Activated CD4-positive, CD25-positive, alpha-beta regulatory T cell treated with anti-CD3 and anti-CD28 coated beads, Interleukin-2, amount 50 U/mL, for 16 hours (primary cell): ENCODE measurements around the gene ERCC6L2.

Source experiments
- DNase-seq: peaks from one replicate; pipeline ENCODE4 v3.0.0-alpha.2; 2020; ENCODE audit warnings: low read depth, low spot score

Gene ERCC6L2

GRCh38 chr9:95912773-95913172, 37.3 kb downstream of the ERCC6L2 start:
- DNase-seq, result no peak

DNA sequence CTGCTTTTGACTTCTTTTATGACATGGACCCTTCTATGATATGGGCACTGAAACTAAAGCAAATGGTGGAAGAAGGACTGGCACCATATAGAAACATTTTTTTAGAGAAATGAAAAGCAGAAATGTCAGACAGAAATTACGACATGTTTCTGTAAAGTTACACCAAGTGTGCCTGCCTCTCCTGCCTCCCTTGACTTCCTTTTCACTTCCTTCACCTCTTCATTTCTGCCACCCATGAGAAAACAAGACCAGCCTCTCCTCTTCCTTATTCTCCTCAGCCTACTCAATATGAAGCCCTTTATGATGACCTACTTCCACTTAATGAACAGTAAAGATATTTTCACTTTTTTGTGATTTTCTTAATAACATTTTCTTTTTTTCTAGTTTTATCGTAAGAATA, 44.5 kb downstream of the ERCC6L2 start:
- no peak for DNase-seq

DNA sequence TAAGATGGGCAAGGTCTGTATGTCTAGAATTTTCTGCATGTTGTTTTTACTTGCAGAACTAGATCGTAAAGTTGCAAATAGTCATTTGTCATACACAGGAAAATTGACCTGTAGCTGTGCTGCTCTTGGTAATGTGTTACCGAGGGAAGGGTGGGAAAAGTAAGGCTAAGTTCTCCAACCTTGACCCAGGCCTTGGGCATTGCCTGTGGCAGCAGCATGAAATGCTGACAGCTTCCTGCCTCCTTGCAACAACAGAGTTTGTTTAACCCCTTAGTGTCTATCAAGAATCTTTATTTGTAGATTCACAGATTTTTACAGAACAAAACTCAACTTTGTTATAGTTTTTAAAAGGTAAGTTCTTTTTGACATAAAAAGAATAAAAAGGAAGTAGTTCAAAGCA, 48.3 kb downstream of the ERCC6L2 start:
- DNase-seq, result no peak

GRCh38 chr9:95924987-95925386, 49.5 kb downstream of the ERCC6L2 start:
- no peak for DNase-seq

GRCh38 chr9:95927271-95928004, 51.9 kb downstream of the ERCC6L2 start:
- no peak for DNase-seq

DNA sequence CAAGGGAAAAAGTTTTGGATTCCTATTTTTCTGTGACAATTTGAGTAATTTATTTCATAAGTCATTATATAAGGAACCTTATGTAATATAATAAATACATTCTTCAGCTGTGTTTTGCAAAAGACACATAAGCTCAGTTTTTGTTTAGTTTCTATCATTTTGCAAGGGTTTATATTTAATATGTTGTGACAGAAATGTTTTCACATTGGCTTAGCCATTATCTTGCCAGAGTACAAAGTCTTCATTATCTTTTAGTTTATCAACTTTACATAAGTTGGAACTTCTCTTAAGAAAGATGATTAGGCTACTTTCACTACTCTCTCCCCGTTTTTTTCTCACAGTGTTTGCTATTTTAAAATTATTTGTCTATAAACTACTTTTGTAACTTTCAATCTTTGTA, 54.8 kb downstream of the ERCC6L2 start:
- no peak for DNase-seq

GRCh38 chr9:95935861-95936578, 60.5 kb downstream of the ERCC6L2 start:
- DNase-seq, result no peak

DNA sequence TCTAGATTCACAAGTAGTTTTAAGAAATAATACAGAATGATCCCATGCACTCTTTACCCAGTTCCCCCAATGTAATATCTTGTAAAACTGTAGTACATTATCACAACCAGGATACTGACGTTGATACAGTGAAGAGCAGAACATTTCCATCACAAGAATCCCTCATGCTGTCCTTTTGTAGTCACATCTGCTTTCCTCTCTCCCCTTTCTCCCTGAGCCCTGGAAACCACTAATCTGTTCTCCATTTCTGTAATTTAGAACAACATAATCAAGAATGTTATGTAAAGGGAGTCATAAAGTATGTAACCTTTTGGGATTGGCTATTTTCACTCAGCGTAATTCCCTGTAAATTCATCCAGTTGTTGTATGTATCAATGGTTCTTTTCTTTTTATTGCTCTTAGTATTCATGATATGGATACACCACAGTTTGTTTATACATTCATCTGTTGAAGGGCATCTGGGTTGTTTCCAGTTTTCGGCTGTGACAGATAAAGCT, 61.1 kb downstream of the ERCC6L2 start:
- DNase-seq, result no peak

DNA sequence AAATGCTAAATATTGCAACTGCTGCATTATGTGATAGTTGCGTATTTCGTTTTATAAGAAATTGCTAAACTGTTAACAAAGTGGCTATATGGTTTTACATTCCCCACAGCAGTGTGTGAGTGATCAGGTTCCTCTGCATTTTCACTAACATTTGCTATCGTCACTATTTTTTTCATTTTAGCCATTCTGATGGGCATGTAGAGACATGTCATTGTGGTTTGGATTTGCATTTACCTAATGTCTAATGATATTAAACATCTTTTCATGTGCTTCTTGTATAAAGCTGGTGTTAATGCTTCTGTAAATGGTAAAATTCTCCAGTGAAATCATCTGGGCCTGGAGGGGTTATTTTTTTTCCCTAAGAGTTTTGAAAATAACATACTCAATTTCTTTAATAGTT, 61.6 kb downstream of the ERCC6L2 start:
- DNase-seq, result no peak

DNA sequence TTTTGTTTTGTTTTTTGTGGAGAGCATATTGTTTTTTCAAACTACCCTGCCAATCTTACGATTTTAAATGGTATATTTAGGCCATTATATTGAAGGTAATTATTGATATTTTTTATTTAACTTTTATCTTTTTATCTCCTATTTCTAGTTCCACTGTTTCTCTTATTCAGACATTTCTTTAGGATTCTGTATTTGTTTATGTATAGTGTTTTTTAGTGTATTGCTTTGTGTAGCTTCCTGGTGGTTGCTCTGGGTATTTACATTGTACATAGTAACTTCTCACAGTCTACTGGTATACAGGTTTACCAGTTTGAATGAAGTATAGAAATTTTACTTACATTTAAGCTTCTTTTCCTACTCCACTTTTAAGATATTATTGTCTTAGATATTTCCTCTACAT, 63.2 kb downstream of the ERCC6L2 start:
- DNase-seq, result no peak

DNA sequence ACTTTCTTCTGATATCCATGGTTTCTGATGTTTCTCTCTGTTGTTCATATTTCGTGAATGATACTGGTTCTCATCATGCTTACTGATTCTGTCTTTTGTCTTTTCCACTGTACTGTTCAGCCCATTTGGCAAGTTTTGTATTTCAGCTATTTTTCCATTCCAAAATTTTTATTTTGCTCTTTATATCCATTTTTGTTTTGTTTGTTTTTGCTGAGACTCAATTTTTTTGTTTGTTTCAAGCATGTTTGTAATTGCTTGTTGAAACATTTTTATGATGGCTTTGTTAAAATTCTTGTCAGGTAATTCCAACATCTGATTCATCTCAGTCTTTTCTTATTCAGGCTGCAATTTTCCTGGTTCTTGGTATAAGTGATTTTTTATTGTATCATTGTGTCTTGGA, 64.0 kb downstream of the ERCC6L2 start:
- no peak for DNase-seq

DNA sequence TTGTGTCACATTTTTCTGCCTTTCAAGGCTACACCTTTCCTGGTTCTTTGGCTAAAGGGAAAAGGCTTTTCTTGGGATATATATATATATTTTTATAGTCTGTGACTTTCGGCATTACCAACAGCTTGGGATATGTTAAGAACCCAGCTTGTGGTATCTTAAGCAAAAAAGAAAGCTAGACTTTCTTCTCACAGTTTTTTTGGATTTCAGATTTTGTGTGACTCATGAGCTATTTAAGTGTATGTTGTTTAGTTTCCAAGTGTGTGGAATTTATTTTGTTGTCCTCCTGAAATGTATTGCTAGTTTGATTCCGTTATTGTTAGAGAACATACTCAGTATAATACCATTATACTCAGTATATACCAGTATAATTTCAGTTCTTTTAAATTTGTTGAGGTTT, 64.8 kb downstream of the ERCC6L2 start:
- no peak for DNase-seq

- no peak for DNase-seq
These were observed 66.5 kb downstream of the ERCC6L2 start for GRCh38 chr9:95942016-95942415.

- DNase-seq, result no peak
These were observed 71.6 kb downstream of the ERCC6L2 start for GRCh38 chr9:95947118-95947517.

DNA sequence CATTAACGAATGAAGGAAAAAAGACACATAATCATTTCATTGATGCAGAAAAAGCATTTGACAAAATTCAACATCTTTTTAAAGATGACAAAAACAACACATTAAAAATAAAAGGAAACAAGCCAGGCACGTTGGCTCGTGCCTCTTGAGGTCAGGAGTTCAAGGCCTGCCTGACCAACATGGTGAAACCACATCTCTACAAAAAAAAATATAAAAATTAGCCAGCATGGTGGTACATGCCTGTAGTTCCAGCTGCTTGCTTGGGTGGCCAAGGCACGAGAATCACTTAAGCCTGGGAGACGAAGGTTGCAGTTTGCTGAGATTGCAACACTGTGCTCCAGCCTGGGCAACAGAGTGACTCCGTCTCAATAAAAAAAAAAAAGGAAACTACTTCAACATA, 77.0 kb downstream of the ERCC6L2 start:
- DNase-seq, result no peak

DNA sequence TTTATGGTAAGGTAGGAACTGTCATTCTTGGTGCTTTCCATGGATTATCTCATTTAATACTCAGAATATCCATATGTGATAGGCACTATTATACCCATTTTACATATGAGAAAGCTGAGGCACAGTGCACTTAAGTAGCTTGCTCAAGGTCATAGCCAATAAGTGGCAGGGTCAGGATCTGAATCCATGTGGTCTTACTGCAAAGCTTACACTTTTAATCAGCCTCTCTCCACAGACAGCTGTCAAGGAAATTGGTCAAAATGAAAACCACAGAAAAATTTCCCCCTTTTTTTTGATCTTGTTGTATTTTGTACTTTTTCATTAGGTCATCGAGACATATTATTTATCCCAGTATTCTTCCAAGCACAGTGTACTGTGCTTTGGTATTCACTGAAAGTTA, 78.5 kb downstream of the ERCC6L2 start:
- DNase-seq, result no peak

- DNase-seq, result no peak
These were observed 79.4 kb downstream of the ERCC6L2 start for GRCh38 chr9:95954940-95955339.

GRCh38 chr9:95962936-95963335, 87.4 kb downstream of the ERCC6L2 start:
- no peak for DNase-seq

- DNase-seq, result no peak
These were observed 88.2 kb downstream of the ERCC6L2 start for GRCh38 chr9:95963659-95964058.

GRCh38 chr9:95966306-95966705, 90.8 kb downstream of the ERCC6L2 start:
- DNase-seq, result no peak

DNA sequence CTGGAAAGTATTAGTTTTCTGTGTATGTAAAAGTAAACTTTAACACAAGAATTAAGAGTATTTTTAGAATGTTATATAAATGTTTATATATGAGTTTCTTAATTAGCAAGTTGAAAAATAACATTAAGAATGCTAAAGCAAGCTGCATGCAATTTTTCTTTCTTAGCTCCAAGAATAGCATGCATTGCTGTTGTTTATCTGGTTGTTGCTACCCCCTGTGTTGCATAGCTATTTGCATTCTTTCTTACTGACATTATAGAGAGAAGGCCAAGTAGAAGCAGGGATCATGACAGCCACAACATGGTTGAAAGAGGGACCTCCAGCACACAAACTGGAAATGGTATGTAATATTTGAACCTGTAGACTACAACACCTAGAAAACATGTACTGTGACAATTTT, 94.8 kb downstream of the ERCC6L2 start:
- DNase-seq, result no peak

GRCh38 chr9:95971815-95972214, 96.3 kb downstream of the ERCC6L2 start:
- no peak for DNase-seq

DNA sequence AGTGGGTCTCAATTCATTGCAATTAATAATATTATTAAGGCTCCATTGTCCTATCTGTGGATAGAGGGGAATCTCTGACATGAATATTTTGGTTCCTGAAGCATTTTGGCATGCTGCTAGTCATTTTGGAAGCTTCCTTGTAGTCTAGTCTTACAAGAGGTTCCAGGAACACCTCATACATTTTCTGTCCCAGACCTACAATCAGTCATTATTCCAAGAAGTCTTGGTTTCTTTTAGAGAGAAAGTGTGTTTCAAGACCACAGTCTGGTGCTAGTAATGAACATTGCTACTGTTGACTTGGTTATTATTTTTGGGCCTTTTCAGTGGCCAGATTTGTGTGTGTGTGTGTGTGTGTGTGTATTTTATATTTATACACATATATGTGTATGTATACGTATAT, 98.9 kb downstream of the ERCC6L2 start:
- no peak for DNase-seq
